ENCODE measurements around the gene OPHN1. TPM values are rescaled to one million over a fixed set of nuclear protein-coding genes. Genes with fewer than 3 reads are reported as not detected.

The OPHN1 gene
- total and polyA plus RNA-seq, 2 of the 13 experiments (the other 11 are each of a cell fraction or from before 2014, with no cell fraction given): 1.6 to 1.7 TPM

DNA sequence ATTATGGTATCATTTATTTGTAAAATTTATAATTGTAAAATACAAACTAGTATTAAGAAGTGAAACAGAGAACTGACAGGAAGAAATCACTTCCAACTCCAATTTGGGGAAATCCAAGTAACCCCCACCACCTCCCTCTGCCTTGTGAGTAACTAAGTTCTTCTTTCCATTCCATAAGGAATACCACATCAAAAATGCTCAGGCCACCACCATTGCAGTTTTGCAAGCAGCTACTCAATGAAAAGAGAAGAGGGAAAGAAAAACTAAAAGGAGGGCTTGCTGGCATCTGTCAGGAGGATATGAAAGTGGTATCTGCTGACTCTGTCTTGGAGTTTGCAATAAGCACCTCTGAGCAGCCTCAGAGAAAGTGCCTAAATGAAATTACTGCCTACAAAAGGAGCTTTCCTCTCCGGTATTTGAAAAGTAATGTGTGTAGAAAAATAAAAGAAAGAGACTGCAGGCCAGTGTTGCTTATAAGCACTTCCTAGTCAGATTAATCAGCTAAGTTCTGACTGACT, 228.7 kb downstream of the OPHN1 start (continued):
- TF ChIP-seq, protein P1, sequence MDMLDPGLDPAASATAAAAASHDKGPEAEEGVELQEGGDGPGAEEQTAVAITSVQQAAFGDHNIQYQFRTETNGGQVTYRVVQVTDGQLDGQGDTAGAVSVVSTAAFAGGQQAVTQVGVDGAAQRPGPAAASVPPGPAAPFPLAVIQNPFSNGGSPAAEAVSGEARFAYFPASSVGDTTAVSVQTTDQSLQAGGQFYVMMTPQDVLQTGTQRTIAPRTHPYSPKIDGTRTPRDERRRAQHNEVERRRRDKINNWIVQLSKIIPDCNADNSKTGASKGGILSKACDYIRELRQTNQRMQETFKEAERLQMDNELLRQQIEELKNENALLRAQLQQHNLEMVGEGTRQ (IDR thresholded peaks at IDR 0.05; ENCODE audit: low read depth, low read length): no peak
- TF ChIP-seq, protein P1 (CRISPR knock-in tag; IDR thresholded peaks at IDR 0.05; ENCODE audit: borderline replicate concordance): no peak
- TF ChIP-seq ISX (CRISPR knock-in tag; conservative IDR thresholded peaks at IDR 0.05): no peak

DNA sequence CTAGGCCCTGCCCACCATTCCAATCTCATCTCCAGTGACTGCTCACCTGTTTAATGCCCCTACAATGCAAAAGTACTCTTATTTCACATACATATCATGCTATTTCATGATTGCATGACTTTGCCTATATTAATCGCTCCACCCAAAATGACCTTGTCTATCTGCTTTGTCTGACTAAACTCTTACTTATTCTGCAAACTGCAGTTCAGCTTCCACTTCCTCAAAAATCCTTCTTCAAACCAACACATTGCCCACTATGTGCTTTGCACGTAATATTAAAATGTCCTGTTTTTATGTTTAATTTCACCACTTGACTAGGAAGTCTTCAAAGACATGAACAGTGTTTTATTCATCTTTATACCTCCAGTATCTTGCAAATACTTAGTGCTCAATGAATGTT, 229.6 kb downstream of the OPHN1 start:
- no peak overlapping the region for H3K4me2 ChIP-seq (ENCODE audit: low read depth, low read length)
- no peaks in the 10 kb centered on the region for H3K27me3 ChIP-seq (ENCODE audit: control insufficient read depth in 1 of 2, insufficient read depth in 2 of 2, low read length in 2 of 2)
- ChIA-PET CTCF (ENCODE audit: low intra/inter-chr PET ratio, low total read pairs) (no interaction called here), POLR2A (no interaction called here)
- H3K4me3 ChIP-seq (replicated peaks in 1 of 3; ENCODE audit: insufficient read depth in 1 of 3, low read depth in 2 of 3, low read length in 3 of 3): no peak overlapping the region
- H3K79me2 ChIP-seq (ENCODE audit: insufficient read depth, low read length): no peaks in the 10 kb centered on the region
- no peaks in the 10 kb centered on the region for H4K20me1 ChIP-seq (ENCODE audit: insufficient read depth, low read length)
- H3K36me3 ChIP-seq (replicated peaks in 1 of 2; ENCODE audit: control insufficient read depth in 1 of 2, insufficient read depth in 2 of 2, low read length in 2 of 2): no peaks in the 10 kb centered on the region
- H3K9ac ChIP-seq (ENCODE audit: insufficient read depth, low read depth, low read length): no peak overlapping the region
- 100% methylated on average over 2 of the region's 2 CpGs for WGBS (ENCODE audit: low lambda C conversion rate)
- H2AFZ ChIP-seq (ENCODE audit: low read length): no peak overlapping the region
- FAIRE-seq (no peak), ATAC-seq (no peak), DNase-seq (ENCODE audit: low spot score) (no peak)
- no peak overlapping the region for H3K27ac ChIP-seq (ENCODE audit: extremely low read length, insufficient read depth, low read length)
- no peaks in the 10 kb centered on the region for H3K9me3 ChIP-seq (ENCODE audit: low read length)
- BruUV-seq (replicated peaks): no TSS peak
- in situ Hi-C loops (cut with HindIII; ENCODE audit: extremely low pct_ligation_motif_present, low pct_unique_long_range_greater_than_20kb) (no loop called here), intact Hi-C loops (cut with micrococcal nuclease; ENCODE audit: unreplicated experiment) (no loop called here)
- no peaks in the 10 kb centered on the region for H3K4me1 ChIP-seq (ENCODE audit: insufficient read depth, low read length)
- TF ChIP-seq TAF1 (CRISPR knock-in tag; IDR thresholded peaks at IDR 0.05): no peak
- TF ChIP-seq RAD21 (CRISPR knock-in tag; IDR thresholded peaks at IDR 0.05): no peak
- TF ChIP-seq ZSCAN25 (CRISPR knock-in tag; IDR thresholded peaks at IDR 0.05): no peak
- no peak for TF ChIP-seq ZFAT (CRISPR knock-in tag; conservative IDR thresholded peaks at IDR 0.05)
- no peak for TF ChIP-seq PHF8 (CRISPR knock-in tag; IDR thresholded peaks at IDR 0.05)
- no peak for TF ChIP-seq YY1 (IDR thresholded peaks at IDR 0.05; ENCODE audit: insufficient read depth, insufficient replicate concordance, low read depth, low read length)
- TF ChIP-seq, protein P2, sequence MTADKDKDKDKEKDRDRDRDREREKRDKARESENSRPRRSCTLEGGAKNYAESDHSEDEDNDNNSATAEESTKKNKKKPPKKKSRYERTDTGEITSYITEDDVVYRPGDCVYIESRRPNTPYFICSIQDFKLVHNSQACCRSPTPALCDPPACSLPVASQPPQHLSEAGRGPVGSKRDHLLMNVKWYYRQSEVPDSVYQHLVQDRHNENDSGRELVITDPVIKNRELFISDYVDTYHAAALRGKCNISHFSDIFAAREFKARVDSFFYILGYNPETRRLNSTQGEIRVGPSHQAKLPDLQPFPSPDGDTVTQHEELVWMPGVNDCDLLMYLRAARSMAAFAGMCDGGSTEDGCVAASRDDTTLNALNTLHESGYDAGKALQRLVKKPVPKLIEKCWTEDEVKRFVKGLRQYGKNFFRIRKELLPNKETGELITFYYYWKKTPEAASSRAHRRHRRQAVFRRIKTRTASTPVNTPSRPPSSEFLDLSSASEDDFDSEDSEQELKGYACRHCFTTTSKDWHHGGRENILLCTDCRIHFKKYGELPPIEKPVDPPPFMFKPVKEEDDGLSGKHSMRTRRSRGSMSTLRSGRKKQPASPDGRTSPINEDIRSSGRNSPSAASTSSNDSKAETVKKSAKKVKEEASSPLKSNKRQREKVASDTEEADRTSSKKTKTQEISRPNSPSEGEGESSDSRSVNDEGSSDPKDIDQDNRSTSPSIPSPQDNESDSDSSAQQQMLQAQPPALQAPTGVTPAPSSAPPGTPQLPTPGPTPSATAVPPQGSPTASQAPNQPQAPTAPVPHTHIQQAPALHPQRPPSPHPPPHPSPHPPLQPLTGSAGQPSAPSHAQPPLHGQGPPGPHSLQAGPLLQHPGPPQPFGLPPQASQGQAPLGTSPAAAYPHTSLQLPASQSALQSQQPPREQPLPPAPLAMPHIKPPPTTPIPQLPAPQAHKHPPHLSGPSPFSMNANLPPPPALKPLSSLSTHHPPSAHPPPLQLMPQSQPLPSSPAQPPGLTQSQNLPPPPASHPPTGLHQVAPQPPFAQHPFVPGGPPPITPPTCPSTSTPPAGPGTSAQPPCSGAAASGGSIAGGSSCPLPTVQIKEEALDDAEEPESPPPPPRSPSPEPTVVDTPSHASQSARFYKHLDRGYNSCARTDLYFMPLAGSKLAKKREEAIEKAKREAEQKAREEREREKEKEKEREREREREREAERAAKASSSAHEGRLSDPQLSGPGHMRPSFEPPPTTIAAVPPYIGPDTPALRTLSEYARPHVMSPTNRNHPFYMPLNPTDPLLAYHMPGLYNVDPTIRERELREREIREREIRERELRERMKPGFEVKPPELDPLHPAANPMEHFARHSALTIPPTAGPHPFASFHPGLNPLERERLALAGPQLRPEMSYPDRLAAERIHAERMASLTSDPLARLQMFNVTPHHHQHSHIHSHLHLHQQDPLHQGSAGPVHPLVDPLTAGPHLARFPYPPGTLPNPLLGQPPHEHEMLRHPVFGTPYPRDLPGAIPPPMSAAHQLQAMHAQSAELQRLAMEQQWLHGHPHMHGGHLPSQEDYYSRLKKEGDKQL (CRISPR knock-in tag; IDR thresholded peaks at IDR 0.05; ENCODE audit: low read depth): no peak
- TF ChIP-seq TBX3 (IDR thresholded peaks at IDR 0.05; ENCODE audit: borderline replicate concordance): no peak
- no peak for TF ChIP-seq ZNF891 (CRISPR knock-in tag; IDR thresholded peaks at IDR 0.05)
- no peak for TF ChIP-seq PRMT3 (CRISPR knock-in tag; IDR thresholded peaks at IDR 0.05; ENCODE audit: borderline replicate concordance, low read depth)
- TF ChIP-seq KAT7 (CRISPR knock-in tag; IDR thresholded peaks at IDR 0.05; ENCODE audit: borderline replicate concordance): no peak
- TF ChIP-seq FOXA1 (IDR thresholded peaks at IDR 0.05): no peak
- TF ChIP-seq FOXA1 (CRISPR knock-in tag; IDR thresholded peaks at IDR 0.05): no peak
- TF ChIP-seq, protein P3, sequence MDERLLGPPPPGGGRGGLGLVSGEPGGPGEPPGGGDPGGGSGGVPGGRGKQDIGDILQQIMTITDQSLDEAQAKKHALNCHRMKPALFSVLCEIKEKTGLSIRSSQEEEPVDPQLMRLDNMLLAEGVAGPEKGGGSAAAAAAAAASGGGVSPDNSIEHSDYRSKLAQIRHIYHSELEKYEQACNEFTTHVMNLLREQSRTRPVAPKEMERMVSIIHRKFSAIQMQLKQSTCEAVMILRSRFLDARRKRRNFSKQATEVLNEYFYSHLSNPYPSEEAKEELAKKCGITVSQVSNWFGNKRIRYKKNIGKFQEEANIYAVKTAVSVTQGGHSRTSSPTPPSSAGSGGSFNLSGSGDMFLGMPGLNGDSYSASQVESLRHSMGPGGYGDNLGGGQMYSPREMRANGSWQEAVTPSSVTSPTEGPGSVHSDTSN (CRISPR knock-in tag; IDR thresholded peaks at IDR 0.05): no peak

Data from HepG2 (cell line).